GM18951 (cell line): ENCODE measurements around the gene ITSN1.
"Not testable (repeated sequence)": the region's sequence is repeated elsewhere in the genome, so short reads cannot be mapped to it uniquely, and the experiment has no call there.

Source experiments
- POLR2A ChIP-seq: IDR thresholded peaks from 4 replicates; pipeline ENCODE4 v1.6.1; 2011; ENCODE audit warnings: mild to moderate bottlenecking; ENCODE audit not compliant: insufficient read length, insufficient read depth; ENCODE audit errors: extremely low read depth
- in situ Hi-C: fragments of 300-500 bp; cut with MboI; formaldehyde crosslinking; loops from one replicate; pipeline ENCODE4 v1.12.0; 2022; ENCODE audit warnings: low sequenced_read_pairs, mixed read lengths, inconsistent platforms; ENCODE audit not compliant: unreplicated experiment

Gene ITSN1

DNA sequence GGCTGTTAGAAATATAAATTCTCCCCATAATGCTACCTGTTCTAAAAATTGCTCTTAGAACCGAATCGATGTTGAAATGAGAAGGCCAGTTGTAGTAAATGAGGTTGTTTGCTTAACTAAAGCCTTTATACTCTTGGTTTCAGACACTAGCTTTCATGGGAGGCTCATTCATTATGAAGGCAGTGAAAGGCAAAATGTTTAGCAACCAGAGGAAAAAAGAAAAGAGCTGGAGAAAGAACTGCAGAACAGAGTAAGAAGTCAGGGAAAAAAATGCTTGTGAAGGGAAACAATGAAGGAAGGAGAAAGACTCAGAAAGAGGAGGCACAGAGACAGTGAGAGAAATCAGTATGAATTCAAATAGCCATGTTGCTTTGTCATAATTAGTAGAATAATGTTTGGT, 145.1 kb downstream of the ITSN1 start:
- in situ Hi-C loops = no loop called here
- no peak for TF ChIP-seq POLR2A

DNA sequence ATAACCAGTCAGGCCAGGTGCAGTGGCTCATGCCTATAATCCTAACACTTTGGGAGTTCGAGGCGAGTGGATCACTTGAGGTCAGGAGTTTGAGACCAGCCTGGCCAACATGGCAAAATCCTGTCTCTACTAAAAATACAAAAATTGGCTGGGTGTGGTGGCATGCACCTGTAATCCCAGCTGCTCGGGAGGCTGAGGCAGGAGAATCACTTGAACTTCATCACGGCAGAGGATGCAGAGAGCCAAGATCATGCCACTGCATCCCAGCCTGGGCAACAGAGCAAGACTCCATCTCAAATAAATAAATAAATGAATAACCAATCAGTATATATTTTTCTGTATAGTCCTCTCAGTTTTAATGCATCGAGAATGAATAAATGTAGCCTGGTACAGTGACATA, 146.1 kb downstream of the ITSN1 start:
- in situ Hi-C loops = not testable (repeated sequence)

DNA sequence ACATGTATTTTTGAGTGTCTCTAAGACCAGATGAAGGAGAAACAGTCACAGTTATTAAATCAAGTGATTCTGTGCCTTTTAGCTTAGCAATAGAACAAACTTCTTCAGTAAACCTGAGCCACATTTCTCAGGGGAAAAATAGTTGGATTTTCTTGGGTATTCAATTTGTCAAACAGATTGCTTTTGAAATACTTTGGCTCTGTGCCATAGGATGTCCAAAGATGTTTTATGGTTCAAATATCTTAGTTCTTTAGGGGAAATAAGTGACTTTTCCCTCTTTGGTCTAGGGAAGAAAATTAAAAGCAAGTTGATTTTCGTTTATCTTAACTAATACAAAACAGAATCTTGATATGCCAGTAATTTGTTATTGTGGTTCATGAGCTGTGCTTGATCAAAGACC, 147.4 kb downstream of the ITSN1 start:
- in situ Hi-C loops = no loop called here
- TF ChIP-seq POLR2A = no peak

DNA sequence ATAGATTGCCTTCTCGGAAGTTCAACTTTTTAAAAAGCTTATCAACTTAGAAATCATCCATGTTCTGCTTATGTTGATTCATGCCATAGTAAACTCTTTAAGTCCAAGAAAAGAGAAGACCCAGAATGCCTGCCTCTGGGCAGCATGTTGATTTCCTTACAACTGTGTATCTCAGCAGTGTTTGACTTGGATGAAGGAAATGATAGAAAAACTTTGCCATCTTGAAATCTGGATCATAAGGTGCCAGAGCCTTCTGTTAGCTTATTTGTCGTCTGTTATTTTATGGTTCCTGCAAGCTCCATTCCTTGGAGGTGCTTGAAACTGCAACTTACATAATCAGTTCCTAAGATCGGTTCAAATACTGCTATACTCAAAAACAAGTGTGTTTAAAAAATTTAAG, 148.8 kb downstream of the ITSN1 start:
- in situ Hi-C loops = no loop called here
- TF ChIP-seq POLR2A = no peak

DNA sequence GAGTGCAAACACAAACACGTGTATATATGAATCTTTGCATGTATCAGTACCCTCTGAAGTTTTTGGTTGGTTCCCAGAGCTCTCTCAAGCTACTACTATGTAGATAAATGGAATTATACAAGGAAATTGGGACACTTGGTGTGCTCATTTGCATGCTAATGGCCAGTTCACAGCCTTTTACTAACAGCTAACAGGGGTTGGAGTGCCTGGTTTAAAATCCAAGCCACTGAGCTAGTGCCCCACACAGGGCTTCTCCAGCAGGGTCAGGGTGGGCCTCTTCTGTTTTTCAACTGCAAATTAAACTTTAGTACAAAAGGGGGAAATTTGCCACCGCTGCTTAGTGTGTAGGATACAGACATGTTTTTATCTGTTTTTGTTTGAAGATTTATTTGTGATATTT, 152.3 kb downstream of the ITSN1 start:
- in situ Hi-C loops = no loop called here
- no peak for TF ChIP-seq POLR2A

DNA sequence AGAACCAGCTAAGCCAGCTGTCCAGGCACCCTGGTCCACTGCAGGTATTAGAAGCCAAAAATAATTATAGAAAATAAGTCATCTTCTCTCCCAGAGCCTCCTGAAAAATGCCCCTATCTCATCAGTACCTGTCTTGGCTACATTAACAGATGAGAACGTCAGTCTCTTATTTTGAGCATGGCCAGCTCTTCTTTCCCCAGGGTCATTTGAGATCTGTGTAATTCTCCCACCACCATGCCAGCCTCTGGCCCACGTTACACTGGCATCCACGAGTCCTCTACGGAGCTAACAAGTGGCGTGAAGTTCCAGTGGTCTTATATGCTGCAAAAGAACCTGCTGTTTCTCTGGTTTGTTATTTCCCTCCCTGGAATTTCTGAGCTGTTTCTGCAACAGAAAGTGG, 155.3 kb downstream of the ITSN1 start:
- in situ Hi-C loops = no loop called here
- no peak for TF ChIP-seq POLR2A

DNA sequence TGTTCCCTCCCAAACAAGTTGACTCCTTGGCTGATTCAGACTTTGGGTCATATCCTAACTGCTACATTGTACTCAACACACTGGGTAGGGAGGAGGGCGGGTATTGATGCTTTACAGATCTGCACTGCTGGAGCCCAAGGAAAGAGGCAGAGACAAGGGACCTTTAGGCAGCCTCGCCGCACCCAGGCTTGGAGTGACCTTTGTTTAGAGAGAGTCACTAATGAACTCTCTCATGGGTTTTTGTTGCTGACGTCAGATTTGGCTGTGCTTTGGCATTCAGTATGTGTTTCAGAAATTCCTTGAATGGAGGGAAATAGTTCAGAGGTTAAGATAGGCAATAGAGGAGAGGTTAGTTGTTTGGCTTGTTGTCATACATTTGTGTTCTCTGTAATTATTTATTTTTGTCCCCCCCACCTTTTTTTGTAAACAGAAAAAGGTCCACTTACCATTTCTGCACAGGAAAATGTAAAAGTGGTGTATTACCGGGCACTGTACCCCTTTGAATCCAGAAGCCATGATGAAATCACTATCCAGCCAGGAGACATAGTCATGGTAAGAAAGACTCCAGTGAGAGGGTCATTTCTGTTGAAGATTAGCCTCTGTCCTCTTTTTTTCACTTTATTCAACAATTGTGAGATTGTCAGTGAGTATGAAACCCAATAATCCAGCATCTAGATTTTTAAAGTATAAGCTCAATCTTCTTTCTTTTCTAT, 157.2 kb downstream of the ITSN1 start:
- no peak for TF ChIP-seq POLR2A
- in situ Hi-C loops = no loop called here

GRCh38 chr21:33800753-33801423, 158.6 kb downstream of the ITSN1 start:
- in situ Hi-C loops = no loop called here
- no peak for TF ChIP-seq POLR2A

DNA sequence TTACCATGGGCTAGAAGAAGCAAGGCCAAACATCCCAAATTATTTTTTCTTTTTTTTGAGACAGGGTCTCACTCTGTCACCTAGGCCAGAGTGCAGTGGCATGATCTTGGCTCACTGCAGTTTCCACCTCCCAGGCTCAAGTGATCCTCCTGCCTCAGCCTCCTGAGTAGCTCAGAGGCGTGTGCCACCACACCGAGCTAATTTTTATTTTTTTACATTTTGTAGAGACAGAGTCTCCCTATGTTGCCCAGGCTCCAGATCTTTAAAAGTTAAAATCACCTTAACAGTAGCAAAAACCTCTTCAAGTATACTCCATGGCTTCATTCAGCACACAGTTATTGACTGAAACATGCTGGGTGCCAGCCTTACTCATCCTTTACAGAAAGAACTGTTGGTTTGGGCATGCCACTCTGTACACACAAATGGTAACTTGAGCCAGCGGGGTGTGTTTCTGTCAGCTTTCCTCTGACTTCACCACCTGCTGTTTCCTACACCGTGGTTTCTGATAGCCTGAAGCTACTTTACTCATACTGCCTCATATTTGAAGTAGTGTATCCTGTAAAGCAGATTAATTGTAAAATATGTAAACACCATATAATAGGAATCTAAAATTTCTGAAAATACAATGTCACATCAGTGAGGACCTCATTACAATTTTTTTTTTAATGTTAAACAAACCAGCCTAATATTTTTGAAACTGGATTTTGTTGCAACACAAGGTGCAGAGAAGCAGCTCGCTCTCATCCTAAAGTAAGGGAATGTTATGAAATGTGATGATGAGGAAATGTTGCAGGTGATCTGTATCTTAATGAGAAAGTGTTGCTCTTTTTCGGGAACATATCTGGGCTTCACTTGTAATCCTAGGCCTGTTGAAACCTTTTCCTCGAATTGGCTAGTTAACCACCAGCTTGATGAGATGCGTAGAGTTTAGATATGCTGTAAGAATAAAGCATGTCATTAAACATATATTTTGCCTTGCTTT, 159.4 kb downstream of the ITSN1 start:
- no peak for TF ChIP-seq POLR2A
- in situ Hi-C loops = no loop called here

GRCh38 chr21:33802481-33802880, 160.2 kb downstream of the ITSN1 start:
- TF ChIP-seq POLR2A = no peak
- in situ Hi-C loops = no loop called here

DNA sequence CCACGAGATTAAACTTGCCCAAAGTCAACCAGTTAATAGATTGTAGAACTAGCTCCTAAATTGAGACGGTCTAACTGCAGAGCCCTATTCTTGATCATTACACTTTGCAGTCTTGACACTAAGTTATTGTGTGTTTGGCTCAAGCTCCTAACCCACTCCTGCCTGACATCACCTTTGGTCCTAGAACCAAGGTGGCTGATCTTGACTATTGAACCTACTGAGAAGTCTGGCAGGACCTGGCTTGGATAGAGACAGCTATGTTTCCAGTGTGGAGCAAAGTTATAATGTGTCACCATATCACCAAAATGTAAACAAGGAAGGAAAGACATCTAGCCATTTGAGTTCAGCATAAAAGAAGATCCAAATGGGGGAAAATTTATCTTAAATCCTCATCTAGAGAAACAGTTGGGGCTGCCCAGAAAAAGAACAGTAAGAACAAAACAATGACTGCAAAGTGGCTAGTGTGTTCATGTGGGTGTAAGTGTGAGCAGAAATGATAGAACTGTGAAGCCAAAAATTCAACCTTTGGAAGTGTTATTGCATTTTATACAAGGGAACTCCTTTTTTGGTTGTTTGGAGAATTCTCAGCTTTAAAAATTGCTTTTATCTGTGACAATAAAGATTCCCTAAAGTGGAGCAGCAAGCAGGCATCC, 166.5 kb downstream of the ITSN1 start:
- no peak for TF ChIP-seq POLR2A
- in situ Hi-C loops = no loop called here

- in situ Hi-C loops = no loop called here
- no peak for TF ChIP-seq POLR2A
Measured at GRCh38 chr21:33810766-33811165, 168.5 kb downstream of the ITSN1 start.
